Measurements from ENCODE around the gene PARP15.
"Not testable (repeated sequence)": the region's sequence is repeated elsewhere in the genome, so short reads cannot be mapped to it uniquely, and the experiment has no call there.

The PARP15 gene

DNA sequence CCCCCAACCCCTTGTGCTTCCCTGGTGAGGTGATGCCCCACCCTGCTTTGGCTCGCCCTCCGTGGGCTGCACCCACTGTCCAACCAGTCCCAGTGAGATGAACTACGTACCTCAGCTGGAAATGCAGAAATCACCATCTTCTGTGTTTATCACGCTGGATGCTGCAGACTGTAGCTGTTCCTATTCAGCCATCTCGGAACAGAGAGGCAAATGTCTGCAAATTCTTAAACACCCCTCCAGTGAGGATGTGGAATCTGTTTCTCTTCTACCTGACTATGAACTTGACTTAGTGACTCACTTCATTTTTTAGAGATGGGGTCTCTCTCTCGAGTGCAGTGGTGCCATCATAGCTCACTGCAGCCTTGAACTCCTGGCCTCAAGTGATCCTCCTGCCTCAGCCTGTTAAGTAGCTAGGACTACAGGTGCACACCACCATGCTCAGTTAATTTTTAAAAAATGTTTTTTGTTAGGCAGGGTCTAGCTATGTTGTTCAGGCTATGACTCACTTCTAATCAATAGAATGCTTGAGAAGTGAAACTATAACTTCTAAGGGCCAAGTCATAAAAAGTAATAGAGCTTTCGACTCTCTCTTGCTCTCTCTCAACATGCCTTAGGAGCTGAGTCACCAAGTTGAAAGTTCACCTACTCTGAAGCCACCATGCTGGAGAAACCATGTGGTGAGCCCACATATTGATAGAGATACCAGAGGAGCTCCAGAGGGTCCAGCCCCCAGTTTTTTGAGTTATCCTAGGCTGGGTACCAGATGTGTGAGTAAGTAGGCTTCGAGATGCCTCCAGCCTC is 91.7 kb downstream of the PARP15 start:
- peak; percentile 52 for DNase-seq (ENCODE audit: low spot score)

DNA sequence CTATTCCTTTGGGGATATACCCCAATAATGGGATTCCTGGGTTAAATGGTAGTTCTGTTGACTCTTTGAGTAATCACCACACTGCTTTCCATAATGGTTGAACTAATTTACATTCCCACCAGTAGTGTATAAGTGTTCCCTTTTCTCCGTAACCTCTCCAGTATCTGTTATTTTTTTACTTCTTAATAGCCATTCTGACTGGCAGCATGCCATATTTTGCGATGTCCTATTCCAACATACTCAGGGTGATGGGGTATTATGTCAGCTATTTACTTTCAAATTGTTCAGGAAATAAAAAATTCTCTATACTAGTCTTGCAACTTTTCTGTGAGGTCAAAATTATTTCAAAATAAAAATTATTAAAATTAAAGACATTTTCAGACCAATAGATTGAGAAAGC is 94.1 kb downstream of the PARP15 start:
- DNase-seq (ENCODE audit: low spot score) = no peak

DNA sequence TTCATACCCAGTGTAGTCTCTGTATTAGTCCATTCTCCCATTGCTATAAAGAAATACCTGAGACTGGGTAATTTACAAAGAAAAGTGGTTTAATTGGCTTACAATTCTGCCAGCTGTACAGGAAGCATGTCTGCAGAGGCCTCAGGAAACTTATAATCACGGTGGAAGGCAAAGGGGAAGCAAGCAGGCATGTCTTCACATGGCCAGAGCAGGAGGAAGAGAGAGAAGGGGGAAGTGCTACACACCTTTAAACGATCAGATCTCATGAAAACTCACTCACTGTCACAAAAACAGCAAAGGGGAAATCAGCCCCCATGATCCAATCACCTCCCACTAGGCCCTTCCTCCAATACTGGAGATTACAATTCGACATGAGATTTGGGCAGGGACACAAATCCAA is 96.9 kb downstream of the PARP15 start:
- no peak for DNase-seq (ENCODE audit: low spot score)

DNA sequence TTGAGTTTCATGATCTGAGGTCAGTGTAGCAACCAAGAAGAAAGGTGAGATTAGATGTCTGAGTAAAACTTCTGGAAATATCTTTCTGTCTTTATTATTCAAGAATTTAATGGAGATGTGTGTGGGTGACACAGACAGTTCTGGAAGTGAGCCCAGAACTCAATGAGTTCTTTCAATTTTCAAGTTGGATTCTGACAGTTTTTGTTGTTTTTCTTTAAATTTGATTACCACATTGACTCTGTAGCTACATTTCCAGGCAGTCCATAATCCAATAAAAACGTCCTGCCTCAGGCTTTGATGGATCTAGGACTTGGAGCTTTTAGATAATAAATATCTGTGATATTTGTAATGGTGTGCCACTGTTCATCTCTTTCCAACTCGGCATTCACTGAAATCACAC is 99.3 kb downstream of the PARP15 start:
- DNase-seq (ENCODE audit: low spot score) = no peak

DNA sequence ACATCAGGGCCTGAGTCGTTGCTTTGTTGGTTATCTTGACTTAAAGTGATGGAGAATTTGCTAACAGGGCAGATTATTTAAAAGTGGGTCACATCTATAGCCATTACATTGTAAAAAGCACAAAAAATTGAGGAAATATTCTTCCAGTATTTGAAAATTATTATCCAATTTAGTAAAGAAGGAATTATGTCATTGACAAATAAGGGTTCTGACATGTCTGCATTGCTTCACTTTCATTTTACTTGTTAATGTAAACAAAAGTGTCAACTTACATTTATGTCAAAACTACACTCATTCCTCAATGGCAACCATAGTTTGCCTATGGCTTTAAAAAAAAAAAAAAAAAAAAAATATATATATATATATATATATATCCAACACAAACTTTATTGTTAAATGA is 99.8 kb downstream of the PARP15 start:
- DNase-seq (ENCODE audit: low spot score) = no peak

DNA sequence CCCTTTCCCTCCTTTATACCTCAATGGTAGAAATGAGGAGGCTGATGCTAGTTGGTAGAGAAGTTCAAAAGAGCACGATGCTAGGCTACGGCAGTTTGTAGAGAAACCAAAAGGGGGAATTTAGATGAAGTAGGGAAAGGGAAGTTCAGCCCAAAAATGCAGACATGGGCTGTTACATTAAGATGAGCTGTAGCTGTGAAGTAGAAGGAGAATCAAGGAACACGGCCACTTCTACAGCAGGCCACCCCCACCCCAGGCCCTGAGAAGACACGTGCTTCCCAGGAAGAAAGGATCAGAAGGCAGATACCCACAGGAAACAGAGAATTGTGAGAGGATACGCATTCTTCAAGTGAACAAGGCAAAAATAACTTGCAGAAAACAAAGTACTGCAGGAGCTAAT is 101.1 kb downstream of the PARP15 start:
- DNase-seq (ENCODE audit: low spot score) = no peak

DNA sequence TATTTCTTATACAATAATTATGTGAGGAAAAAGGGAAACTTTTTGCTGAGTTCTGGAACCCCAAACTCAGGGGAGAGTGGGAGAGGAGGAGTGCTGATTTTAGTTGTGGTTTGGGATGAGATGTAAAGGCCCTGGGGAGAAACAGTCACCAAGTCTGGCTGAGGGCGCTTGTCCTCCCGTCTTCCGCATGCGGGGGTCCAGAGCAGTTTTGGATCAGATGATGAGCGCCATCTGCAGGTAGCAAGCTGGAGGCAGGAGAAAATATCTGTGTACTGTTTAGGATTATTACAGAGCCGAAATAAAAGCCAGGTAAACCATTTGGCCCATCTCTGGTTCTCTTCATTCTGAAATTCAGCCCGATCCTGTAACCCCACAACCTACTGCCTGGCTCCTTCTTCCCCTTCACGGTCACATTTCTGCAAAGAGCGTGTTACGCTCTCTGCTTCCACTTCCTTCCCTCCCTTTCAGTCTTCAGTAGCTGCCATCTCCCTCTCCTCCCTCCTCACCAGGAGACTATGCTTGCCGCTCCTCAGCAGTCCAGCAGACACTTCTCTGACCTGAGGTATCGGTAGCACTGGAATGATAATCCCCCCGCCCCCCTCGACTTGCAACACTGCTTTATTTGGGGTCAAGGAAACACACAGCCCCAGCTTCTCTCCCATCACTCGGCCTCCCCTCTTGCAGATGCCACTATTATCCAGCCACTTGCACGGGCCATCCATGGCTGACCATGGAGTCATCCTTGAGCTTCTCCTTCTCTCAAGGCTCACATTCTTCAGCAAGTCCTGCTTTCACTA is 101.8 kb downstream of the PARP15 start:
- DNase-seq (ENCODE audit: low spot score) = peak; percentile 73

DNA sequence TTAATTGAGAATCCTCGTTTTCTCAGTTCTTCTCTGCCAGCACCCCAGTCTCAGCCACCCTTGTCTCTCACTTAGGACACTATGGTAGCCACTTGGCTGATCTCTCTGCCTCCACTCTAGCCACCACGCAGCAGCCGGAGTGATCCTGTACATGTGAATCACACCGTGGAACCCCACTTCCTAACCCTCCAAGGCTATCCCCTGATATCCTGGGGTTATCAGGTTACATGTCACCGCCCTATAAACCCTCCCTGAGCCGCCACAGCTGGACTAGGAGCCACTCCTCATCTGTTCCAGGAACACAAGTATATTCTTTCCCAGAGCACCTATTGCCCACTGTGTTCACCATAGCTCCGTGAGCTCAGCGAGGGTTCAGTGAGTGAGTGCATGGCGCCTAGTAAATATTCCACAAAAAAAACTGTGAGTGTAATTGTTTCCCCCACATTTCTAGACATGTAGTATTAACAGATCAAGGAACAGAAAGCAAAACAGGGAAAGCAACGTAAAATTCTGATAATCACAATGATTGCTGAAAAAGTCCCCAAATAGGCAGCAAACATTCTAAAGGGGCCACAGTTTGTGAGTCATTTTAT is 102.5 kb downstream of the PARP15 start:
- no peak for DNase-seq (ENCODE audit: low spot score)

DNA sequence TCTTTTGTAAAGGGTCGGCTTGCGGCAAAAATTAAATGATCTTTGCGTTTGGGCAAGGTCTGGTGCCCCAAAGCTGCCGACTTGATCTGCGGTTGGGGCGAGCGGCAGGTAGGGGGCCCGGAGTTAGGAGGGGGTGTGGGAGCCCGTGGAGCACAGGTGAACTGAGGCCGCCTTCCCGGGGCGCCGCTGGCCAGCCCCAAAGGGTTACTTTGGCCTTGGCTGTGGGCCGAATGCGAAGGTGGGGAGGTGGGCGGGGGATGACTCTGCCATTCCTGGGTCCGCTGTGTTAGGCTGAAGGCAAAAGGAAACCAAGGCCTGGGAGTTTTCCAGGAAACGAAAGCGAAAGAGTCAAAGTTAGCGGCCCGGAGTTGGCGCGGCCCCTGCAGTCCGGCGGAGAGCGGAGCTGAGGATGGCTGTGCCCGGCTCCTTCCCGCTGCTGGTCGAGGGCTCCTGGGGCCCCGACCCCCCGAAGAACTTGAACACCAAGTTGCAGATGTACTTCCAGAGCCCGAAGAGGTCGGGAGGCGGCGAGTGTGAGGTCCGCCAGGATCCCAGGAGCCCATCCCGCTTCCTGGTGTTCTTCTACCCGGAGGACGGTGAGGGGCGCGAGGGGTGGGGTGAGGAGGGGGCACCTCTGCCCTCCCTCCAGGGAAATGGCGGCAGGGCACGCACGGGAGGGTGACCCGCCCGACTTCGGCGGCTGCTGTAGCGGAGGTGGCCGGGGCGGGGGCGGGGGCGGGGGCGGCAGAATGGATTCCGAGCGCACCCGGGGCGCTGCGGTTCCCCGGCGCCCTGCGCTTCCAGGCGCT is 103.2 kb downstream of the PARP15 start, which contains the start of gene PARP14:
PARP14 (plus strand) TSS at position 365 of the 809 bp plus-strand sequence; CDS start at position 410, 45 bp downstream.
- peak; percentile 74 for DNase-seq (ENCODE audit: low spot score)

DNA sequence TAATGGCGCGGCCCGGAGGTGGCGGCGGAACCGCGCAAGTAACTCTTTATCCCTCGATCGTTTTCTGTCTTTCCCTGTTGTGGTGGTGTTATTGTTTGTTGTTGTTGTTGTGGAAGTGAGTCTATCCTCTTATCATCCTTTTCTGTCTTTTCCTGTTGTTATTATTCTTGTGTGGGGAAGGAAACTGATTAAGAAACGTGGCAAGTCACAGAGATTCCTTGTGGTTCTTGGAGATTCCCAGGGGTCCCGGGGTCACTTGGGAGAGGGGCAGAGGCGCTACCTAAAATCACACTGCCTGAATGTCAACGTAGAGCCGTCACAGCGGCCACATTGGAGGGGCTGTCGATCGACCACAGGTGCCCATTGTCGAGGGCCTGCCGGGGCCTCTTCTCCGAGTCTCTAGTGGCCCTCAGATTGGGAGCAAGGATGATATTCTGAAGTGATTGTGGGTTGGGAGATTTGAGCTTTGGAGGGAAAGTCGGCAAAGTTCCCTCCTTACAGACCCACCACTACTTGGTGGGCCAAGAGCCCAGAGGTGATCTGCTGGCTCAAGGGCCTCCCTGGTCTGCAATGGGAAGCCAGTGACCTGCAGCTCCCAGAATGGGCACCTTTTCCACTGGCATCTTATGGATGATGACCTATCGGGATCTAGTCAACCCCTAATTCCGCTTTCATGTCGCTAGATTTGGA is 104.0 kb downstream of the PARP15 start:
- DNase-seq (ENCODE audit: low spot score) = no peak

DNA sequence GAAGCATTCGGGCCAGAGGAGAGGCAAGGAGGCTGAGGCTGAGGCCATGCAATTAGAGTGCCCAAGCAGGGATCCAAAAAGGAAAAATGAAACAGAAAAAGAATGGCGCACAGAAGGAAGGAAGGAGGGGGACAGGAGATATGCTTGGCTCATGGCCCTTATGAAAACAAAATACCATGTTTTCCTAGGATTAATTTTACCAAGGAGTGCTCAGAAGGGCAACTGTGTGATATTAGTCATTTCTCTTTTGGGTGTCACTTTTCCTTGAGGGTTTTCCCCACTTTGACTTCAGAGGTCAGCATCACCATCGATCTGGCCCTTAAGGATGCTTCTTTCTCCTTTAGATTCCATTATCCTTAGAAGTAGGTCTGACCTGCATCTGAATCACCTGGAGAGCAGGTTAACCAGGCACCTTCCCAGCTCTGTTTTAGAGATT is 104.5 kb downstream of the PARP15 start:
- no peak for DNase-seq (ENCODE audit: low spot score)

DNA sequence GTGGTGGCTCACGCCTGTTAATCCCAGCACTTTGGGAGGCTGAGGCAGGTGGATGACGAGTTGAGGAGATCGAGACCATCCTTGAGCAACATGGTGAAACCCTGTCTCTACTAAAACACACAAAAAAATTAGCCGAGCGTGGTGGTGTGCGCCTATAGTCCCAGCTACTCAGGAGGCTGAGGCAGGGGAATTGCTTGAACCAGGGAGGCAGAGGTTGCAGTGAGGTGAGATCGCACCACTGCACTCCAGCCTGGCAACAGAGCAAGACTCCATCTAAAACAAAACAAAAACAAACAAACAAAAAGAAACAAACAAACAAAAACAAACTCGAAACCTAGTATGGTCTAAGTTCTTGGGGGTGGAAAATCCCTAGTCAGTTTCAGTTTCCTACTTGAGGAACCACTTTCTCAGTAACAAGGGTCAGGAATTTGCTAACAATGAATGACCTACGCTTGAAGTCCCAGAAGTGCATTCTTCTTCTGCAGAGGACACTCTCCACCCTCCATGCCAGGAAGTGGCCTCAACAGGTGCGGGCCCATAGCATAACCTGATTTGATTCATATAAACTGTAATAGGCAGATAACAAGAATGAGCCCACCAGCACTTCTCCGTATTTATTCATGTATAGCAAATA is 105.4 kb downstream of the PARP15 start:
- not testable (repeated sequence) for DNase-seq (ENCODE audit: low spot score)

DNA sequence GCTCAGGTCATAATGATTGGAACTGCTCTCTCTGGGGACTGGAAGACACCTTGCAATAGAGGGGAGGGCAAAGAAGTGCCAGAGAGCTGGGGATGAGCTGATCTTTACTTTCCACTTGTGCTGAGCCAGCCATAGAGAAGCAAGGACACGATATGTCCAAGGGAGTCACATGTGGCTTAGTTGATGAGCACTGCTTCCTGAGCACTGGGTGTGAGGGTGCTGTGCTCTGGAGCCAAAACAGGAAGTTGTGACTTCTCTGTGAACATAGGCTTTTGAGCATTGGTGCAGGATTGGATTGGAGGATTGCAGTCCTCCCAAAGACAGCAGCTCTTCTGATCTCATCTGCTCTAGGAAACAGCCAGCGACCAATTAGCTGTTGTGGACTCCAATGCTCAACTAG is 109.8 kb downstream of the PARP15 start:
- DNase-seq (ENCODE audit: low spot score) = no peak
